CD4-positive, alpha-beta memory T cell (primary cell): ENCODE measurements around the gene RABL3. TPM values are rescaled to one million over a fixed set of nuclear protein-coding genes. Genes with fewer than 3 reads are reported as not detected.

Experiments
- CTCF ChIA-PET: fragments of 350-600 bp; sonication (Branson Sonifier 250); formaldehyde crosslinking; loops from one replicate; lab custom pipeline; 2021; ENCODE audit warnings: inconsistent platforms; ENCODE audit not compliant: partially characterized antibody; lab: Charles Lee
- POLR2A ChIA-PET: fragments of 350-600 bp; sonication (Branson Sonifier 250); formaldehyde crosslinking; loops from one replicate; lab custom pipeline; 2021; ENCODE audit not compliant: partially characterized antibody; lab: Charles Lee
- DNase-seq, 5 donors: peaks; one replicate each; pipeline versions ENCODE4 v3.0.0 to v3.0.0-alpha.2; 2020 to 2022; ENCODE audit warnings: mixed read lengths in 1 of 5
- H3K27ac ChIP-seq: one replicate; pipeline ENCODE4 v1.7.0; 2013; ENCODE audit warnings: low read depth, low read length
- H3K27me3 ChIP-seq: 2 replicates; pipeline ENCODE4 v1.7.0; 2013; ENCODE audit warnings: mild to moderate bottlenecking, low read length, moderate library complexity; ENCODE audit not compliant: insufficient read depth
- H3K36me3 ChIP-seq: 2 replicates; pipeline ENCODE4 v1.7.0; 2013; ENCODE audit warnings: mild to moderate bottlenecking, low read length, moderate library complexity; ENCODE audit not compliant: insufficient read depth
- H3K4me1 ChIP-seq: 2 replicates; pipeline ENCODE4 v1.7.0; 2013; ENCODE audit warnings: mild to moderate bottlenecking, low read length, moderate library complexity; ENCODE audit not compliant: insufficient read depth
- H3K4me3 ChIP-seq, 2 donors: one replicate each; pipeline ENCODE4 v1.7.0; 2013; ENCODE audit warnings: low read length in 2 of 2, mild to moderate bottlenecking in 1 of 2
- H3K9me3 ChIP-seq, 2 donors: one replicate each; pipeline ENCODE4 v1.7.0; 2013; ENCODE audit warnings: low read length in 2 of 2, control low read depth in 1 of 2; ENCODE audit not compliant: control insufficient read depth in 1 of 2
- H3K27ac Mint-ChIP-seq, 7 donors: one replicate each; pipeline ENCODE4 v1.8.0; 2020 to 2021; ENCODE audit warnings: mixed read lengths in 7 of 7, mild to moderate bottlenecking in 6 of 7, inconsistent platforms in 3 of 7, moderate library complexity in 3 of 7
- H3K27me3 Mint-ChIP-seq, 2 donors: one replicate each; pipeline ENCODE4 v1.8.0; 2020 to 2021; ENCODE audit warnings: mixed read lengths in 2 of 2
- H3K36me3 Mint-ChIP-seq, 2 donors: one replicate each; pipeline ENCODE4 v1.8.0; 2020 to 2021; ENCODE audit warnings: mixed read lengths in 2 of 2, inconsistent platforms in 1 of 2, mild to moderate bottlenecking in 1 of 2
- H3K4me1 Mint-ChIP-seq, 4 donors: one replicate each; pipeline ENCODE4 v1.8.0; 2020 to 2021; ENCODE audit warnings: mixed read lengths in 4 of 4, mild to moderate bottlenecking in 1 of 4
- H3K4me3 Mint-ChIP-seq, 8 donors: one replicate each; pipeline ENCODE4 v1.8.0; 2020 to 2021; ENCODE audit warnings: mixed read lengths in 8 of 8, mild to moderate bottlenecking in 7 of 8, moderate library complexity in 6 of 8, inconsistent platforms in 3 of 8
- H3K9me3 Mint-ChIP-seq, 8 donors: one replicate each; pipeline ENCODE4 v1.8.0; 2020 to 2021; ENCODE audit warnings: mixed read lengths in 8 of 8, mild to moderate bottlenecking in 5 of 8, inconsistent platforms in 3 of 8, moderate library complexity in 1 of 8
- intact Hi-C: fragments of 100-400 bp; cut with micrococcal nuclease; formaldehyde crosslinking; loops from one replicate; pipeline ENCODE4 v1.15.1; 2023
- polyA plus RNA-seq, 2 donors: library from polyadenylated mRNA; unstranded; fragments of 300-500 nt; fragmentation: Illumina TruSeq; gene quantifications; one replicate each; pipeline ENCODE4 v1.2.3, GENCODE V29; 2021
- total RNA-seq, 2 experiments: library from RNA; stranded (reverse); gene quantifications; one replicate each; pipeline ENCODE4 v1.2.3, GENCODE V29; 2021

Gene RABL3
- total and polyA plus RNA-seq, 4 experiments from 2014 or later: 31.9 to 37.4 (median 33.9) TPM

DNA sequence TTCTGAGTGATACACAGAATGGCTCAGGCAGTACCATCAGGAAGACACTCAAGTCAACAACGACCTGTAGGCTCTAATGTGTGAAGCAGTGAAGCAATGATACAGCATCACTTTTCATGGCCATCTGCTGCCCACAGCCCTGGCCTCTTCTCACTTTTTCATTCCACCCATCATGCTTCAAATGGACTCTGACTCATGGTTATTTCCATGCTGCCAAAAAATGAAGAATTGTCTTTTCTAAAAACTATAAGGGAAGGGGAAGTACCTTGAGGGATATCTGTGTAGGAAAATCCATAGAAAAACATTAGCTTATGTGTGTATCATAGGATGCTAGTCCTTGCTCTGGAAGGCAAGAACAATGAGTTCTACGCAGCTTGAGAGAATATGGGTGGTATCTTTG, 71.7 kb downstream of the RABL3 start:
- DNase-seq: no peak
- Mint-ChIP-seq H3K27me3 (peaks cover 0 to 6% of the 10 kb centered on the region in 2 donors), H3K4me3 (no peak overlapping the region), H3K9me3 (peaks cover 0 to 6% (median 0%) of the 10 kb centered on the region in 8 donors), H3K36me3 (peaks cover 0 to 3% of the 10 kb centered on the region in 2 donors), H3K27ac (no peak overlapping the region), H3K4me1 (no peaks in the 10 kb centered on the region)
- ChIA-PET CTCF (no interaction called here), POLR2A (no interaction called here)
- Histone ChIP-seq H3K36me3 (no peaks in the 10 kb centered on the region), H3K27me3 (no peaks in the 10 kb centered on the region), H3K4me3 (no peak overlapping the region), H3K9me3 (no peaks in the 10 kb centered on the region), H3K27ac (no peak overlapping the region), H3K4me1 (no peaks in the 10 kb centered on the region)
- intact Hi-C loops: no loop called here

DNA sequence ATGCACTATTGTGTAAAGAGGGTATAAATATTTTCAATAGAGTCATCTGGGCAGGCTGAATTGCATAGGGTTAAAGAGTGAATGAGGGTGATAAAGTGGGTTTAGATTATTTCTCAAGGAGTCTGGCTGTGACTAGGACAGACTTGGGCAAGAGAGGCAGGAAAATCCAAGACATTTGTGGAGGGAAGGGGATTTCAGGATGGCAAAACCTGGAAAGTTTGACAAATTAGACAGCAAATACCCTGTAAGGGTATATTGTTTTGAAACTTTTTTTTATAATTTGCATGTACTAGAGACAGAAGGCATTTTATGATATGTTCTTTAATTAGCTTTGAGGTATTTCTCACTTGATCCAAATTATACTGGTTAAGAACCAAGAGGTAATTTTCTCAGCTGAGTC, 77.4 kb downstream of the RABL3 start:
- H3K9me3 ChIP-seq: no peaks in the 10 kb centered on the region
- peaks cover 7 to 8% of the 10 kb centered on the region in 2 donors for H3K27me3 Mint-ChIP-seq
- POLR2A ChIA-PET: no interaction called here
- DNase-seq: no peak
- H3K27me3 ChIP-seq: no peaks in the 10 kb centered on the region
- peaks cover 0 to 3% of the 10 kb centered on the region in 2 donors for H3K36me3 Mint-ChIP-seq
- no peak overlapping the region for H3K4me3 Mint-ChIP-seq
- H3K36me3 ChIP-seq: no peaks in the 10 kb centered on the region
- no peak overlapping the region for H3K4me3 ChIP-seq
- intact Hi-C loops: no loop called here
- peak overlapping the region in 1 of 7 donors; percentile 77 for H3K27ac Mint-ChIP-seq
- peaks cover 0 to 2% (median 0%) of the 10 kb centered on the region in 8 donors for H3K9me3 Mint-ChIP-seq
- H3K4me1 Mint-ChIP-seq: no peaks in the 10 kb centered on the region
- H3K4me1 ChIP-seq: no peaks in the 10 kb centered on the region
- CTCF ChIA-PET: interaction anchor here (0.6 kb wide), 1 partner anchor 55 kb away, joined by 3 read pairs; no protein-coding TSS in a partner anchor
- no peak overlapping the region for H3K27ac ChIP-seq

DNA sequence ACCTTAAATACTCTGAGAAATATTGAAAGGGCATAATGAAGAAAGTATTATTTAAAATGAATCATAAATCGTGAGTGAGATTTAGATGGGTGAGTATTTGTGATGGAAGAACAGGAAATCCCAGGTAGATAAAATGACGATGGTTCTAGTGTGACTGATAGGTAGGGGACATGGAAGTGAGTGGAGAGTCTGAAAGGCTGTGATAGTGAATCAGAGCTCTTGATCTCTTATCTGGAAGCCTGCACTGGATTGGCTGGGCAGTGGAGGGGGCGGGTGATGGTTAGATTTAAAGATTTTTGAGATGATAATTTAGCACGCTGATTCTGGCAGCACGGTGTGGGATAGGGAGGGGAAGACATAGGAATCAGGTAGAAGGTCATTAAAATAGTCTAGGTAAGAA, 80.4 kb downstream of the RABL3 start:
- Histone ChIP-seq H3K27me3 (no peaks in the 10 kb centered on the region), H3K36me3 (no peaks in the 10 kb centered on the region), H3K9me3 (no peaks in the 10 kb centered on the region), H3K4me1 (no peaks in the 10 kb centered on the region), H3K27ac (no peak overlapping the region), H3K4me3 (no peak overlapping the region)
- POLR2A ChIA-PET: no interaction called here
- CTCF ChIA-PET: interaction anchor here (1.0 kb wide), 1 partner anchor 10 kb away, joined by 3 read pairs; no protein-coding TSS in a partner anchor
- H3K9me3 Mint-ChIP-seq: peaks cover 0 to 4% (median 0%) of the 10 kb centered on the region in 8 donors
- intact Hi-C loops: no loop called here
- H3K4me3 Mint-ChIP-seq: no peak overlapping the region
- no peaks in the 10 kb centered on the region for H3K4me1 Mint-ChIP-seq
- no peak for DNase-seq
- H3K36me3 Mint-ChIP-seq: peaks cover 1 to 9% of the 10 kb centered on the region in 2 donors
- peak overlapping the region in 1 of 7 donors; percentile 42 for H3K27ac Mint-ChIP-seq
- peaks cover 7 to 8% of the 10 kb centered on the region in 2 donors for H3K27me3 Mint-ChIP-seq

DNA sequence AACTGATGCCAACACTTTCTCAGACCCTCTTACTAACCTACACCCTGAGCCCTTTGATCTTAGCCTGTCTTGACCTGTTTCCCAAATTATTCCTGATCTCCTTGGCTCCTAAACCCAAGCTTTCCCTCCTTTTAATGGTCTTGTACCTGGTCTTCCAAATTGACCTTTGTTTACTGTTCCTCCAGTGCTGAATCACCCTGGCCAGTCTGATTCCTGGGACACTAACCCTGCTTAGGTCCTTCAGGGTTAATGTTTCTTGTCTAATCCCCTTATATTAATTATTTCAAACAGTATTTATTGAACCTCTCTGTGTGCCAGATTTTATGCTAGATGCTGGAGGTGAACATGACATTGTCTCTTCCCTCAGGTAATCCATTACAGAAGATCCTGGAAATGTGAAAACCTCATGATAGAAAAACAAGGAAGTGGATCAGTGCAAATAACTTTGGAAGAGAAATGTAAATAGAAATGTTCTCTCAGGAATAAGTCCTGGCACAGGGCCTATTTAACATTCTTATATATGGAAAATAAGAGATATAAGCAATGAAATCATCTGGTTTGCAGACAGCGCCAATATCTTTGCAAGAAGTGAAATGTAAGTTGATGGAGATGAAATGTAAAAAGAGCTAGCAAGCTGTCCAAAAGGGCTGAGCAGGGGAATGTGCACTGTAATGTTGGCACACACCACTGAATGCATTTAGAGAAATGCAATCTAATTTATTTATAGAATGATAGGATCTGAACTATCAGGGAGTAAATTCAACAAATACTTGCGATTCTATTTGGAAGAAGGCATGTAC, 81.0 kb downstream of the RABL3 start:
- Histone ChIP-seq H3K4me3 (no peak overlapping the region), H3K27ac (no peak overlapping the region), H3K27me3 (no peaks in the 10 kb centered on the region), H3K4me1 (no peaks in the 10 kb centered on the region), H3K9me3 (no peaks in the 10 kb centered on the region), H3K36me3 (no peaks in the 10 kb centered on the region)
- H3K27me3 Mint-ChIP-seq: peaks cover 7 to 8% of the 10 kb centered on the region in 2 donors
- intact Hi-C loops: no loop called here
- no peaks in the 10 kb centered on the region for H3K4me1 Mint-ChIP-seq
- peaks cover 1 to 12% of the 10 kb centered on the region in 2 donors for H3K36me3 Mint-ChIP-seq
- peak overlapping the region in 1 of 7 donors; percentile 25 for H3K27ac Mint-ChIP-seq
- no peak overlapping the region for H3K4me3 Mint-ChIP-seq
- POLR2A ChIA-PET: no interaction called here
- CTCF ChIA-PET: interaction anchor here (1.0 kb wide), 1 partner anchor 11 kb away, joined by 3 read pairs; no protein-coding TSS in a partner anchor
- DNase-seq: no peak
- H3K9me3 Mint-ChIP-seq: peaks cover 0 to 4% (median 0%) of the 10 kb centered on the region in 8 donors

DNA sequence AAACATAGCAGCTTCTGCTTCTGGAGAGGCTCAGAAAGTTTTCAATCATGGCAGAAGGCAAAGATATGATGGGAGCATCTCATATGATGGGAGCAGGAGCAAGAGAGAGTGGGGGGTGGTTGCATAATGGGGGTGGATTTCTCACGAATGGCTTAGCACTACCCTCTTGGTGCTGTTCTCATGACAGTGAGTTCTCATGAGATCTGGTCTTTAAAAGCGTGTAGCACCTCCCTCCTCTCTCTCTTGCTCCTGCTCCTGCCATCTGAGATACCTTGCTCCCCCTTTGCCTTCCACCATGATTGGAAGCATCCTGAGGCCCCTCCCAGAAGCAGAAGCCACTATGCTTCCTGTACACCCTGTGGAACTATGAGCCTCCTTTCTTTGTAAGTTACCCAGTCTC, 82.5 kb downstream of the RABL3 start:
- no peaks in the 10 kb centered on the region for H3K27me3 ChIP-seq
- no peak overlapping the region for H3K27ac ChIP-seq
- H3K9me3 Mint-ChIP-seq: peaks cover 0 to 4% (median 0%) of the 10 kb centered on the region in 8 donors
- peaks cover 1 to 9% of the 10 kb centered on the region in 2 donors for H3K36me3 Mint-ChIP-seq
- POLR2A ChIA-PET: no interaction called here
- no peak overlapping the region for H3K4me3 Mint-ChIP-seq
- CTCF ChIA-PET: no interaction called here
- no peak for DNase-seq
- no peak overlapping the region for H3K27ac Mint-ChIP-seq
- no peaks in the 10 kb centered on the region for H3K4me1 Mint-ChIP-seq
- H3K4me3 ChIP-seq: no peak overlapping the region
- no peaks in the 10 kb centered on the region for H3K4me1 ChIP-seq
- no peaks in the 10 kb centered on the region for H3K9me3 ChIP-seq
- H3K36me3 ChIP-seq: no peaks in the 10 kb centered on the region
- H3K27me3 Mint-ChIP-seq: peaks cover 5 to 7% of the 10 kb centered on the region in 2 donors
- intact Hi-C loops: no loop called here

DNA sequence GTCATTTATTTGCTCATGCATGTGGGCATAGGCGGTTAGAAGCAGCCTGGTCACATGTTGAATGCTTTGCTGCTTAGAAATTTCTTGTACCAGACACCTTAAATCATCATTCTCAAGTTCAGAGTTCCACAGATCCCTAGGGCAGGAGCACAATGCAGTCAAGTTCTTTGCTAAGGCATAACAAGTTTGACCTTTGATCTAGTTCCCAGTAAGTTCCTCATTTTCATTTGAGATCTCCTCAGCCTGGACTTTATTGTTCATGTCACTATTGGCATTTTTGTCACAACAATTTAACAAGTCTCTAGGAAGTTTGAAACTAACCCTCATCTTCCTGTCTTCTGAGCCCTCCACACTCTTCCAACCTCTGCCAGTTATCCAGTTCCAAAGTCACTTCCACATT, 83.0 kb downstream of the RABL3 start:
- Mint-ChIP-seq H3K9me3 (peaks cover 0 to 4% (median 0%) of the 10 kb centered on the region in 8 donors), H3K27ac (no peak overlapping the region), H3K36me3 (peaks cover 1 to 9% of the 10 kb centered on the region in 2 donors), H3K4me1 (no peaks in the 10 kb centered on the region), H3K27me3 (peaks cover 5% of the 10 kb centered on the region in 2 donors), H3K4me3 (no peak overlapping the region)
- Histone ChIP-seq H3K27me3 (no peaks in the 10 kb centered on the region), H3K9me3 (no peaks in the 10 kb centered on the region), H3K4me3 (no peak overlapping the region), H3K27ac (no peak overlapping the region), H3K4me1 (no peaks in the 10 kb centered on the region), H3K36me3 (no peaks in the 10 kb centered on the region)
- ChIA-PET POLR2A (no interaction called here), CTCF (no interaction called here)
- DNase-seq: no peak
- intact Hi-C loops: no loop called here

DNA sequence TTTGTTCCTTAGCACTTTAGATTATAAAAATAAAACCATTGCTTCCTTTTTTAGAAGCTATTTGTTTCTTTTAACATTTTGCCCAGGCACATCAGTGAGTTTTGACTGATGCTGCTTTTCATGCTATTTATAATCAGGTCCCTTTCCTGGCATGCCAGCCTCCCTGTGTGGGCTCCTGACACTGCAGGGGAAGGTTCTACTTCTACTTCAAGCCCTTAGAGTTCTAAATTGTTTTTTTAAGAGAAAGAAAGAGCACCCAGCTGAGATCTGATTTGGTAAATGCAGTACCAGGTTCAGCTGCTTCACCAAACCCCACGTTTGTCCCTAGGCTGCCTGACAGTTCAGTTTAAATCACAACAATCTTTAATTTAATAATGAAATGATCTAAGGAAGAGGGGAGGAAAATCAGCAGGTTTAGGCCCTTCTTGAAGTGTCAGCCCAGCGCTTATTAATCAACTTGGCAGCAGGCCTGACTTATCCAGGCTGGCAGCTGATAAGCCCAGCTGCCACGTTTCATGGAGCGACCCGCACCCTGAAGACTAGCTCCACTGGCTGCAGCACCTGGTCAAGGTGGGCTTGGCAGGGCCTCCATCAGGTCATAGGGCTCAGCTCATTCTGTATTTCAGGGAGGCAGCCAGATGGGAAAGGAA, 89.3 kb downstream of the RABL3 start:
- Mint-ChIP-seq H3K9me3 (peaks cover 0 to 3% (median 0%) of the 10 kb centered on the region in 8 donors), H3K4me3 (no peak overlapping the region), H3K27me3 (no peaks in the 10 kb centered on the region), H3K36me3 (peaks cover 1 to 4% of the 10 kb centered on the region in 2 donors), H3K27ac (no peak overlapping the region), H3K4me1 (no peaks in the 10 kb centered on the region)
- Histone ChIP-seq H3K9me3 (no peaks in the 10 kb centered on the region), H3K4me1 (no peaks in the 10 kb centered on the region), H3K36me3 (no peaks in the 10 kb centered on the region), H3K27ac (no peak overlapping the region), H3K27me3 (no peaks in the 10 kb centered on the region), H3K4me3 (no peak overlapping the region)
- no peak for DNase-seq
- ChIA-PET POLR2A (no interaction called here), CTCF (interaction anchor here (1.6 kb wide), 1 partner anchor 142 kb away, joined by 3 read pairs; no protein-coding TSS in a partner anchor)
- intact Hi-C loops: no loop called here
